H1 (cell line): Measurements from ENCODE around the gene BAHD1. TPM values are rescaled to one million over a fixed set of nuclear protein-coding genes. Genes with fewer than 3 reads are reported as not detected.

Experiments
- CTCF ChIA-PET: fragments of 300-600 bp; sonication (Branson Sonifier 250); formaldehyde crosslinking; loops from one replicate; lab custom pipeline; 2021; ENCODE audit not compliant: partially characterized antibody; lab: Charles Lee
- POLR2A ChIA-PET: fragments of 300-600 bp; sonication (Branson Sonifier 250); formaldehyde crosslinking; loops from one replicate; lab custom pipeline; 2021; ENCODE audit warnings: inconsistent platforms; ENCODE audit not compliant: partially characterized antibody; lab: Charles Lee
- DNase-seq, 2 experiments: peaks; one replicate each; pipeline versions ENCODE4 v3.0.0 to v3.0.0-alpha.2; 2010 to 2022; ENCODE audit warnings: low spot score in 2 of 2, low read depth in 1 of 2, mixed read lengths in 1 of 2
- FAIRE-seq: peaks from 2 replicates; lab custom pipeline; 2011; peaks lifted over from hg19 to GRCh38; lab: Jason Lieb, UNC
- H2AFZ ChIP-seq: 2 replicates; pipeline ENCODE4 v1.8.1; 2012; ENCODE audit warnings: low read length, inconsistent platforms
- H2AK5ac ChIP-seq: 2 replicates; pipeline ENCODE4 v1.6.1; 2013; ENCODE audit warnings: low read depth, low read length
- H2BK120ac ChIP-seq: replicated peaks from 2 replicates; pipeline ENCODE3; 2013; ENCODE audit warnings: low read depth, low read length, inconsistent platforms
- H2BK12ac ChIP-seq: 2 replicates; pipeline ENCODE4 v1.6.1; 2013; ENCODE audit warnings: low read depth, low read length
- H2BK15ac ChIP-seq: 2 replicates; pipeline ENCODE4 v1.6.1; 2013; ENCODE audit warnings: low read length
- H2BK20ac ChIP-seq: 2 replicates; pipeline ENCODE4 v1.6.1; 2013; ENCODE audit warnings: low read length
- H2BK5ac ChIP-seq: 2 replicates; pipeline ENCODE4 v1.6.1; 2013; ENCODE audit warnings: low read depth, low read length
- H3K14ac ChIP-seq: 2 replicates; pipeline ENCODE4 v1.6.1; 2013; ENCODE audit warnings: inconsistent platforms; ENCODE audit not compliant: insufficient read length
- H3K18ac ChIP-seq: 2 replicates; pipeline ENCODE4 v1.6.1; 2013; ENCODE audit warnings: low read length; ENCODE audit errors: extremely low read depth
- H3K23ac ChIP-seq: 2 replicates; pipeline ENCODE4 v1.6.1; 2013; ENCODE audit warnings: inconsistent platforms; ENCODE audit not compliant: insufficient read length
- H3K23me2 ChIP-seq: 2 replicates; pipeline ENCODE4 v1.6.1; 2013; ENCODE audit warnings: low read depth, low read length
- H3K27ac ChIP-seq: 2 replicates; pipeline ENCODE4 v1.6.1; 2011; ENCODE audit warnings: low read depth, low read length, inconsistent platforms
- H3K27me3 ChIP-seq, 4 experiments: replicated peaks in 1 of 4; 1 replicate in 1 of 4; 2 replicates in 3 of 4; pipeline versions ENCODE4 v1.6.1 to v1.8.1; 2011 to 2013; ENCODE audit warnings: low read length in 3 of 4, mild to moderate bottlenecking in 3 of 4, inconsistent platforms in 2 of 4, mixed read lengths in 2 of 4, moderate library complexity in 1 of 4; ENCODE audit not compliant: control insufficient read depth in 3 of 4, insufficient read depth in 3 of 4; ENCODE audit errors: extremely low read depth in 1 of 4
- H3K36me3 ChIP-seq, 4 experiments: 2 replicates each; pipeline versions ENCODE4 v1.6.1 to v1.8.1; 2011 to 2013; ENCODE audit warnings: mild to moderate bottlenecking in 4 of 4, low read length in 3 of 4, moderate library complexity in 2 of 4, control low read depth in 1 of 4, inconsistent platforms in 1 of 4; ENCODE audit not compliant: insufficient read depth in 4 of 4, control insufficient read depth in 2 of 4
- H3K4ac ChIP-seq: replicated peaks from 2 replicates; pipeline ENCODE3; 2013; ENCODE audit warnings: low read length, low read depth, mixed read lengths, inconsistent platforms; ENCODE audit not compliant: insufficient read length
- H3K4me1 ChIP-seq, 4 experiments: replicated peaks in 1 of 4; 1 replicate in 1 of 4; 2 replicates in 3 of 4; pipeline versions ENCODE4 v1.6.1 to v1.8.1; 2011 to 2013; ENCODE audit warnings: low read length in 3 of 4, inconsistent platforms in 2 of 4, mixed read lengths in 1 of 4; ENCODE audit not compliant: insufficient read depth in 4 of 4, control insufficient read depth in 3 of 4
- H3K4me2 ChIP-seq, 2 experiments: 2 replicates each; pipeline versions ENCODE4 v1.6.1 to v1.8.1; 2011 to 2013; ENCODE audit warnings: low read depth in 2 of 2, low read length in 2 of 2, control low read depth in 1 of 2, inconsistent platforms in 1 of 2, mild to moderate bottlenecking in 1 of 2; ENCODE audit not compliant: insufficient read depth in 1 of 2
- H3K4me3 ChIP-seq, 4 experiments: fragments of 200-600, 300-600 bp in 1 of 4; sonication (generic), shearing (Covaris generic), sonication (Bioruptor Twin) in 1 of 4; 2 replicates each; pipeline versions ENCODE4 v1.5.1 to v1.8.1; 2011 to 2016; ENCODE audit warnings: low read length in 4 of 4, low read depth in 3 of 4, control low read depth in 2 of 4, inconsistent platforms in 2 of 4, mild to moderate bottlenecking in 2 of 4, mixed read lengths in 1 of 4, moderate library complexity in 1 of 4; ENCODE audit not compliant: insufficient read depth in 2 of 4; ENCODE audit errors: extremely low read depth in 1 of 4
- H3K56ac ChIP-seq: replicated peaks from 2 replicates; pipeline ENCODE3; 2013; ENCODE audit warnings: low read depth, mild to moderate bottlenecking, mixed read lengths, low read length, inconsistent platforms; ENCODE audit not compliant: insufficient read length
- H3K79me1 ChIP-seq: 2 replicates; pipeline ENCODE4 v1.6.1; 2013; ENCODE audit warnings: low read depth, low read length, control low read depth
- H3K79me2 ChIP-seq, 2 experiments: 2 replicates each; pipeline versions ENCODE4 v1.6.1 to v1.8.1; 2012 to 2013; ENCODE audit warnings: low read length in 2 of 2, mild to moderate bottlenecking in 2 of 2, inconsistent platforms in 1 of 2; ENCODE audit not compliant: insufficient read depth in 2 of 2, control insufficient read depth in 1 of 2
- H3K9ac ChIP-seq, 4 experiments: replicated peaks in 1 of 4; 1 replicate in 1 of 4; 2 replicates in 3 of 4; pipeline versions ENCODE4 v1.6.1 to v1.8.1; 2011 to 2013; ENCODE audit warnings: low read depth in 3 of 4, low read length in 3 of 4, control low read depth in 2 of 4, mild to moderate bottlenecking in 2 of 4, moderate library complexity in 2 of 4, inconsistent platforms in 1 of 4; ENCODE audit errors: extremely low read depth in 1 of 4
- H3K9me3 ChIP-seq, 2 experiments: 2 replicates each; pipeline versions ENCODE4 v1.6.1 to v1.8.1; 2012 to 2013; ENCODE audit warnings: mild to moderate bottlenecking in 2 of 2, moderate library complexity in 2 of 2, control low read depth in 1 of 2, inconsistent platforms in 1 of 2, low read depth in 1 of 2, low read length in 1 of 2, mixed read lengths in 1 of 2; ENCODE audit not compliant: insufficient read depth in 2 of 2
- H4K20me1 ChIP-seq, 2 experiments: replicated peaks in 1 of 2; 2 replicates each; pipeline versions ENCODE3 to v1.8.1; 2011 to 2013; ENCODE audit warnings: inconsistent platforms in 2 of 2, low read length in 2 of 2, mild to moderate bottlenecking in 1 of 2; ENCODE audit not compliant: insufficient read depth in 2 of 2, control insufficient read depth in 1 of 2
- H4K5ac ChIP-seq: 2 replicates; pipeline ENCODE4 v1.6.1; 2013; ENCODE audit warnings: low read length, low read depth, mixed read lengths, inconsistent platforms; ENCODE audit not compliant: insufficient read length
- H4K8ac ChIP-seq: 2 replicates; pipeline ENCODE4 v1.8.0; 2013; ENCODE audit warnings: mild to moderate bottlenecking, moderate library complexity, low read length, inconsistent platforms; ENCODE audit not compliant: insufficient read depth; ENCODE audit errors: extremely low read depth
- H4K91ac ChIP-seq: replicated peaks from 2 replicates; pipeline ENCODE3; 2013; ENCODE audit warnings: low read length, mixed read lengths, inconsistent platforms; ENCODE audit not compliant: insufficient read length
- BCL11A ChIP-seq, 2 experiments: IDR thresholded peaks; one replicate each; pipeline ENCODE4 v1.6.1; 2011; ENCODE audit warnings: low read depth in 2 of 2, low read length in 2 of 2, mild to moderate bottlenecking in 2 of 2
- CBX5 ChIP-seq: fragments of 300-800, 300-1000 bp; sonication (generic); IDR thresholded peaks from 2 replicates; pipeline ENCODE4 v1.7.1; 2016; ENCODE audit warnings: antibody characterized with exemption, low read length, low read depth
- EZH2 ChIP-seq: fragments of 200-600 bp; sonication (generic); IDR thresholded peaks from 2 replicates; pipeline ENCODE4 v1.7.1; 2012; ENCODE audit warnings: low read depth, mild to moderate bottlenecking, moderate library complexity, low read length, inconsistent platforms; ENCODE audit not compliant: severe bottlenecking
- GABPA ChIP-seq: IDR thresholded peaks from 2 replicates; pipeline ENCODE4 v1.6.1; 2011; ENCODE audit warnings: mild to moderate bottlenecking, low read length, moderate library complexity, borderline replicate concordance; ENCODE audit not compliant: insufficient read depth
- MAFK ChIP-seq: IDR thresholded peaks from 2 replicates; pipeline ENCODE4 v1.6.1; 2012; ENCODE audit warnings: low read depth, mild to moderate bottlenecking, improper control_type of control experiment, low read length
- NRF1 ChIP-seq: IDR thresholded peaks from 2 replicates; pipeline ENCODE4 v1.6.1; 2011; ENCODE audit warnings: mild to moderate bottlenecking, low read depth, low read length, improper control_type of control experiment
- PHF8 ChIP-seq: fragments of 200-600 bp; sonication (generic); conservative IDR thresholded peaks from 2 replicates; pipeline ENCODE4 v1.7.1; 2012; ENCODE audit warnings: low read depth, mild to moderate bottlenecking, inconsistent platforms, low read length, moderate library complexity
- RNF2 ChIP-seq: fragments of 200-900, 300-1000 bp; sonication (generic); IDR thresholded peaks from 2 replicates; pipeline ENCODE4 v1.7.1; 2016; ENCODE audit warnings: borderline replicate concordance, low read depth, mild to moderate bottlenecking, antibody characterized with exemption, low read length; ENCODE audit not compliant: poor library complexity, severe bottlenecking; ENCODE audit errors: missing control alignments
- RXRA ChIP-seq: IDR thresholded peaks from 2 replicates; pipeline ENCODE4 v1.6.1; 2011; ENCODE audit warnings: low read depth, mild to moderate bottlenecking, low read length, moderate library complexity; ENCODE audit not compliant: insufficient read depth
- SP1 ChIP-seq: IDR thresholded peaks from 2 replicates; pipeline ENCODE4 v1.6.1; 2011; ENCODE audit warnings: low read depth, low read length
- SP4 ChIP-seq: IDR thresholded peaks from 2 replicates; pipeline ENCODE4 v1.6.1; 2012; ENCODE audit warnings: low read length, inconsistent platforms
- polyA plus RNA-seq, 7 experiments: library from polyadenylated mRNA; depleted of rRNA in 3 of 7; stranded (reverse) in 5 of 7; unstranded in 2 of 7; fragments of >200 nt in 5 of 7; fragments of 200-250 nt in 2 of 7; gene quantifications; 1 replicate in 5 of 7; 2 replicates in 1 of 7; 4 replicates in 1 of 7; pipeline versions ENCODE4 v1.2.1 to v1.2.3, GENCODE V29; 2011 to 2013; ENCODE audit warnings: missing spikeins in 2 of 7, mixed read lengths in 2 of 7
- total RNA-seq: library from RNA; stranded (reverse); fragmentation: NEBNext Ultra II Directional; extraction: Animal tissue kit (Norgen Biotek cat#: 25700); gene quantifications from 2 replicates; pipeline ENCODE4 v1.2.1, GENCODE V29; 2021

Gene BAHD1
- total and polyA plus RNA-seq, 2 of the 8 experiments (the other 6 are each of a cell fraction or from before 2014, with no cell fraction given), result 15.0 to 38.9 TPM

DNA sequence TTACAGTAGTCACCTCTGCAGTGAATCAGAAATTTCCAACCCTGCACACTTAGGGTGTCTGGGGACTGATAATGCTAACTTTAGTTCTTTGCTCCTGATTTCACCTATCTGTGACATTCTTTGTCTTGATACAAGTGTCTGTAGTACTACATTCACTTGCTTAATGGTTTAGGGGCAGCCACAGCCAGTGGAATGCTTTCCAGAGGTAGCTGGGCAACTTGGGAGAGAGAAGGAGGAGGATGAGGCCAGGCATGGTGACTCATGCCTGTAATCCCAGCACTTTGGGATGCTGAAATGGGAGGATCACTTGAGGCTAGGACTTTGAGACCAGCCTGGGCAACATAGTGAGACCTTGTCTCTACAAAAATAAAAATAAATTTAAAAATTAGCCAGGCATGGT is 8.5 kb downstream of the BAHD1 start:
- H3K27ac ChIP-seq, result no peak overlapping the region
- no peak overlapping the region for H4K91ac ChIP-seq
- no peak overlapping the region for H2BK20ac ChIP-seq
- H3K4me1 ChIP-seq, result peaks cover 15 to 37% (median 24%) of the 10 kb centered on the region in 4 experiments
- H3K36me3 ChIP-seq, result peaks cover 0 to 3% (median 0%) of the 10 kb centered on the region in 4 experiments; a peak in 1 of 8 replicates
- TF ChIP-seq RXRA (no peak), SP1 (no peak), CBX5 (no peak), EZH2 (no peak), MAFK (no peak), RNF2 (no peak), GABPA (no peak), PHF8 (no peak), NRF1 (no peak), BCL11A (IDR thresholded peaks at IDR 0.05; ENCODE audit: low read depth in 2 of 2, low read length in 2 of 2) (no peak), SP4 (no peak)
- TF ChIP-seq, all 59 proteins: peak for 0
- no peak overlapping the region for H3K18ac ChIP-seq
- no peak overlapping the region for H3K56ac ChIP-seq
- FAIRE-seq (no peak), DNase-seq (no peak)
- peaks cover 18% of the 10 kb centered on the region for H3K79me1 ChIP-seq
- no peaks in the 10 kb centered on the region for H3K23me2 ChIP-seq
- H3K27me3 ChIP-seq, result no peaks in the 10 kb centered on the region
- no peak overlapping the region for H3K4me2 ChIP-seq
- H3K9me3 ChIP-seq, result no peaks in the 10 kb centered on the region
- H2AFZ ChIP-seq, result no peak overlapping the region
- H3K23ac ChIP-seq, result no peak overlapping the region
- H2BK15ac ChIP-seq, result no peak overlapping the region
- no peak overlapping the region for H2BK12ac ChIP-seq
- no peak overlapping the region for H4K8ac ChIP-seq
- no peak overlapping the region for H2BK5ac ChIP-seq
- no peak overlapping the region for H4K5ac ChIP-seq
- H2AK5ac ChIP-seq, result no peak overlapping the region
- H3K14ac ChIP-seq, result no peak overlapping the region
- peaks cover 47 to 49% of the 10 kb centered on the region in 2 experiments for H4K20me1 ChIP-seq
- no peak overlapping the region for H3K4me3 ChIP-seq
- no peak overlapping the region for H3K9ac ChIP-seq
- no peak overlapping the region for H2BK120ac ChIP-seq
- H3K79me2 ChIP-seq, result peaks cover 26 to 99% of the 10 kb centered on the region in 2 experiments
- H3K4ac ChIP-seq, result no peak overlapping the region
- CTCF ChIA-PET, result interaction anchor here (0.6 to 5.0 kb wide), 6 partner anchors 8 to 1115 kb away, joined by 3 to 24 read pairs (median 4); no protein-coding TSS in a partner anchor
- POLR2A ChIA-PET, result interaction anchor here (0.8 to 6.2 kb wide), 5 partner anchors 8 to 32 kb away, joined by 3 to 36 read pairs (median 4); partner anchors contain the start of genes BAHD1 and CHST14
